Testis (tissue), 2 donors: ENCODE results near the gene DCUN1D5.

Source experiments
- POLR2A ChIP-seq: fragments of 450-650 bp; IDR thresholded peaks from one replicate; pipeline ENCODE4 v1.6.1; 2017; ENCODE audit warnings: antibody characterized with exemption, mild to moderate bottlenecking, moderate library complexity
- TF ChIP-seq, protein P1 (sequence below), 3 experiments: fragments of 450-650 bp in 2 of 3; fragments of 200-600 bp in 1 of 3; sonication (generic) in 1 of 3; IDR thresholded peaks; one replicate each; pipeline ENCODE4 v1.5.1; 2016 to 2019; ENCODE audit warnings: antibody characterized with exemption in 3 of 3, mild to moderate bottlenecking in 2 of 3, moderate library complexity in 1 of 3

DNA sequence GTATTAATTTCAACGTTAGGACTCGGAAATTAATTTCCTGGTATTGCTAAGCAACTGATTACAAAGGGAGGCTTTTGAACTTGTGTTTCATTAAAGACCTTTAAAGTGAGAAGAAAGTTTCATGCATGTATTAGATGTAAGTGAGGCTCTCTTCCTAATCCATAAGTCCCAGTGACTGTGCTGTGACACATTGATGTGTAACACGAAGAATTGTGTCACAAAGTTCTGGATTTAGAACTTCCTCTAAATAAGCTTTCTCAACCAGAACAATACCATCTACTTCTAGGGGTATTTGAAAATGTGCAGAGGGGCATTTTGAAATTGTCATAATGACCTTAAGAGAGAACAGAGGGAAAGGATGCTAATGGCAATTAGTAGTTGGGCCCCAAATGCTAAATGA lies 14.4 kb downstream of the DCUN1D5 start:
- TF ChIP-seq, protein P1, sequence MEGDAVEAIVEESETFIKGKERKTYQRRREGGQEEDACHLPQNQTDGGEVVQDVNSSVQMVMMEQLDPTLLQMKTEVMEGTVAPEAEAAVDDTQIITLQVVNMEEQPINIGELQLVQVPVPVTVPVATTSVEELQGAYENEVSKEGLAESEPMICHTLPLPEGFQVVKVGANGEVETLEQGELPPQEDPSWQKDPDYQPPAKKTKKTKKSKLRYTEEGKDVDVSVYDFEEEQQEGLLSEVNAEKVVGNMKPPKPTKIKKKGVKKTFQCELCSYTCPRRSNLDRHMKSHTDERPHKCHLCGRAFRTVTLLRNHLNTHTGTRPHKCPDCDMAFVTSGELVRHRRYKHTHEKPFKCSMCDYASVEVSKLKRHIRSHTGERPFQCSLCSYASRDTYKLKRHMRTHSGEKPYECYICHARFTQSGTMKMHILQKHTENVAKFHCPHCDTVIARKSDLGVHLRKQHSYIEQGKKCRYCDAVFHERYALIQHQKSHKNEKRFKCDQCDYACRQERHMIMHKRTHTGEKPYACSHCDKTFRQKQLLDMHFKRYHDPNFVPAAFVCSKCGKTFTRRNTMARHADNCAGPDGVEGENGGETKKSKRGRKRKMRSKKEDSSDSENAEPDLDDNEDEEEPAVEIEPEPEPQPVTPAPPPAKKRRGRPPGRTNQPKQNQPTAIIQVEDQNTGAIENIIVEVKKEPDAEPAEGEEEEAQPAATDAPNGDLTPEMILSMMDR (IDR thresholded peaks at IDR 0.05): no peak
- TF ChIP-seq POLR2A: no peak
